Measurements from ENCODE around the gene CDK14. TPM values are rescaled to one million over a fixed set of nuclear protein-coding genes. Genes with fewer than 3 reads are reported as not detected.
A peak's percentile ranks its signal among the peaks of the same experiment; 100 is the strongest.

CDK14 gene
- total and polyA plus RNA-seq, 11 donors: 2.9 to 37.7 (median 21.3) TPM

- DNase-seq (no peak), ATAC-seq (no peak)
- WGBS, 4 donors: 66 to 77% (median 70%) methylated on average over 1 of the region's 1 CpG
- intact Hi-C loops (cut with DNase I): no loop called here
- H3K4me3 ChIP-seq: no peak overlapping the region
- H3K27me3 ChIP-seq: no peaks in the 10 kb centered on the region
- H3K27ac ChIP-seq: no peak overlapping the region
- no peaks in the 10 kb centered on the region for H3K36me3 ChIP-seq
- no peaks in the 10 kb centered on the region for H3K9me3 ChIP-seq
- peaks cover 0 to 6% (median 0%) of the 10 kb centered on the region in 12 donors for H3K4me1 ChIP-seq
- no peak for TF ChIP-seq CTCF (IDR thresholded peaks at IDR 0.05)
- no peak for TF ChIP-seq POLR2A (IDR thresholded peaks at IDR 0.05)
These were observed 447.1 kb downstream of the CDK14 start for GRCh38 chr7:91043186-91043585.

- Histone ChIP-seq H3K4me1 (peaks cover 0 to 6% (median 0%) of the 10 kb centered on the region in 12 donors), H3K27me3 (no peaks in the 10 kb centered on the region), H3K36me3 (no peaks in the 10 kb centered on the region), H3K9me3 (no peaks in the 10 kb centered on the region), H3K27ac (no peak overlapping the region), H3K4me3 (no peak overlapping the region)
- no peak for TF ChIP-seq POLR2A (IDR thresholded peaks at IDR 0.05)
- no peak for TF ChIP-seq CTCF (IDR thresholded peaks at IDR 0.05)
- intact Hi-C loops (cut with DNase I): no loop called here
- DNase-seq (no peak), ATAC-seq (no peak)
- 89 to 93% (median 91%) methylated on average over 6 of the region's 6 CpGs for WGBS, 4 donors
These were observed 448.0 kb downstream of the CDK14 start for GRCh38 chr7:91043924-91044645.

- ATAC-seq (peak in 3 of 4 donors; percentile 10 to 39 (median 22)), DNase-seq (no peak)
- intact Hi-C loops (cut with DNase I): no loop called here
- 67 to 82% (median 75%) methylated on average over 1 of the region's 1 CpG for whole genome bisulfite sequencing, 4 donors
- no peak overlapping the region for H3K4me3 ChIP-seq
- peak overlapping the region in 3 of 12 donors; percentile 11 to 16 (median 12) for H3K27ac ChIP-seq
- no peak for TF ChIP-seq POLR2A (IDR thresholded peaks at IDR 0.05)
- TF ChIP-seq CTCF (IDR thresholded peaks at IDR 0.05): peak in 1 of 12 donors; percentile 1
- H3K4me1 ChIP-seq: peaks cover 0 to 6% (median 0%) of the 10 kb centered on the region in 12 donors
- no peaks in the 10 kb centered on the region for H3K36me3 ChIP-seq
- no peaks in the 10 kb centered on the region for H3K9me3 ChIP-seq
- no peaks in the 10 kb centered on the region for H3K27me3 ChIP-seq
These were observed 449.5 kb downstream of the CDK14 start for GRCh38 chr7:91045606-91046005.

- ATAC-seq: peak in 1 of 4 donors; percentile 8
- intact Hi-C loops (cut with DNase I): no loop called here
These were observed 450.4 kb downstream of the CDK14 start for GRCh38 chr7:91046322-91047089.

More at GRCh38 chr7:91046322-91047089, 450.4 kb downstream of the CDK14 start:
- no peak for TF ChIP-seq POLR2A (IDR thresholded peaks at IDR 0.05)
- TF ChIP-seq CTCF (IDR thresholded peaks at IDR 0.05): peak in 9 of 12 donors; percentile 17 to 44 (median 20)
- 81 to 87% (median 83%) methylated on average over 2 of the region's 2 CpGs for WGBS, 4 donors
- H3K4me3 ChIP-seq: no peak overlapping the region
- no peak for DNase-seq
- H3K4me1 ChIP-seq: peaks cover 0 to 6% (median 0%) of the 10 kb centered on the region in 12 donors
- peak overlapping the region in 5 of 12 donors; percentile 1 to 22 (median 11) for H3K27ac ChIP-seq
- no peaks in the 10 kb centered on the region for H3K27me3 ChIP-seq
- H3K36me3 ChIP-seq: no peaks in the 10 kb centered on the region
- no peaks in the 10 kb centered on the region for H3K9me3 ChIP-seq

Data from heart left ventricle (tissue), 16 donors.